Transverse colon (tissue), 4 donors: Measurements from ENCODE around the gene KMT2A. TPM values are rescaled to one million over a fixed set of nuclear protein-coding genes. Genes with fewer than 3 reads are reported as not detected.

ENCODE experiments used
- DNase-seq: peaks from one replicate; pipeline ENCODE4 v3.0.0-alpha.2; 2019
- H3K27ac ChIP-seq, 4 donors: fragments of 200-600 bp; sonication (generic); 2 replicates each; pipeline ENCODE4 v1.5.1; 2016 to 2018; ENCODE audit warnings: inconsistent platforms in 4 of 4
- H3K27me3 ChIP-seq: fragments of 200-600 bp; sonication (generic); 2 replicates; pipeline ENCODE4 v1.5.1; 2017; ENCODE audit warnings: inconsistent platforms
- H3K36me3 ChIP-seq, 4 donors: fragments of 200-600 bp; sonication (generic); 2 replicates each; pipeline ENCODE4 v1.5.1; 2017 to 2019; ENCODE audit warnings: inconsistent platforms in 4 of 4
- H3K4me1 ChIP-seq, 4 donors: fragments of 200-600 bp; sonication (generic); 2 replicates each; pipeline ENCODE4 v1.5.1; 2017 to 2020; ENCODE audit warnings: inconsistent platforms in 4 of 4
- H3K4me3 ChIP-seq, 4 donors: fragments of 200-600 bp; sonication (generic); 1 replicate in 1 of 4; 2 replicates in 3 of 4; pipeline versions ENCODE4 v1.5.1 to v1.6.1; 2017 to 2019; ENCODE audit warnings: inconsistent platforms in 4 of 4
- H3K9me3 ChIP-seq, 2 donors: fragments of 200-600 bp; sonication (generic); 2 replicates each; pipeline ENCODE4 v1.5.1; 2017 to 2019; ENCODE audit warnings: inconsistent platforms in 2 of 2
- EP300 ChIP-seq: sonication (generic); formaldehyde crosslinking; IDR thresholded peaks from one replicate; pipeline ENCODE4 v1.6.1; 2017; ENCODE audit warnings: antibody characterized with exemption, low read depth
- POLR2A ChIP-seq: fragments of 450-650 bp; IDR thresholded peaks from one replicate; pipeline ENCODE4 v1.6.1; 2016; ENCODE audit warnings: antibody characterized with exemption, mild to moderate bottlenecking, moderate library complexity
- POLR2AphosphoS5 ChIP-seq, 3 donors: sonication (generic); formaldehyde crosslinking; IDR thresholded peaks; one replicate each; pipeline ENCODE4 v1.6.1; 2016; ENCODE audit warnings: antibody characterized with exemption in 3 of 3
- WGBS, 2 donors: methylation state at CpG; one replicate each; pipeline ENCODE4 v1.1.5; 2018; ENCODE audit warnings: low coverage in 1 of 2; 5-methylcytosine and 5-hydroxymethylcytosine counted together
- in situ Hi-C, 4 donors: fragments of 200-750 bp; cut with MboI; loops; one replicate each; pipeline versions ENCODE4 v1.15.0 to v1.15.1; 2017; ENCODE audit warnings: low sequenced_read_pairs in 3 of 4, low pct_ligation_motif_present in 1 of 4, low pct_unique_long_range_greater_than_20kb in 1 of 4
- intact Hi-C: fragments of 100-400 bp; cut with DNase I; formaldehyde crosslinking; loops from one replicate; pipeline ENCODE4 v1.15.1; 2023; ENCODE audit warnings: low total_unique reads
- total RNA-seq, 4 donors: library from RNA; depleted of rRNA; stranded (reverse); fragments of >200 nt; gene quantifications; one replicate each; pipeline ENCODE4 v1.1.0, GENCODE V29; 2016
- TF ChIP-seq, protein P1 (sequence below), 5 experiments: fragments of 200-600 bp in 3 of 5; fragments of 450-650 bp in 2 of 5; sonication (generic) in 3 of 5; IDR thresholded peaks; 1 replicate in 2 of 5; 2 replicates in 3 of 5; pipeline ENCODE4 v1.5.1; 2016 to 2017; ENCODE audit warnings: antibody characterized with exemption in 5 of 5, inconsistent platforms in 3 of 5, mild to moderate bottlenecking in 2 of 5, moderate library complexity in 1 of 5

Gene KMT2A
- total RNA-seq, 4 donors from 2014 or later: 51.1 to 120 (median 75.5) TPM

DNA sequence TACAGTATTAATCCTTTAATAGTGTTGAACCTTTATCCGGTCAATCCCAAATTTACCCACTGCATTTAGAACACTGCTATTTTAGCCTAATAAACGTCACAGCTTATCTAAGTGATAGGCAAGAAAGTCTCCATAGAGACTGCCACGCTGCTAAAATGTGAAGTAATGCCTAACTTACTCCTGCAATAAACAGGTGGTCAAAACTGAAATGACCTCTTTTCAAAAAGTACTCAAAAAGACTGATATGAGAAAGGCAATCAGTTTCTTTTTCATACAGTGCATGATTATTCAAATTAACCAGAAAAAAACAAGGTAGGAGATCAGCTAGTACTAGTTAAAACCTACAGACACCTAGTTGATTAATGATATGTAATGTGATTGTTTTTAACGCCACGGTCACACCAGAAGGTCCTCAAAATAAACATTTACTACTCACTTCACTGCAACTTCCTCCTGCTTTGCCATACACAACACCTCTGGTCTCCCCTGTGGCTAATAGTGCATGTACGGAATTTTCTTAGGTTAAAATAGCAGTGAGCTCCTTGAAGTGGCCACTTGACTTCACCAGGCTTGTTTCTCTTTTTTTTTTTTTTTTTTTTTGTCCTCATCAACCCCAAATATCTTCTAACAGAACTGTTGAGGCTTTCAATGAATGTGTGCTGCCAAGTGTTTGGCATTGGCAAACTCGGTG is 26.1 kb upstream of the KMT2A start:
- in situ Hi-C loops (no loop called here), intact Hi-C loops (no loop called here)
- Histone ChIP-seq H3K36me3 (peaks cover 0 to 32% (median 10%) of the 10 kb centered on the region in 4 donors), H3K9me3 (no peaks in the 10 kb centered on the region), H3K27me3 (no peaks in the 10 kb centered on the region), H3K4me1 (peaks cover 0 to 8% (median 4%) of the 10 kb centered on the region in 4 donors), H3K4me3 (no peak overlapping the region), H3K27ac (peak overlapping the region in 1 of 4 donors; percentile 57)
- no peak for DNase-seq
- WGBS, 2 donors: 70 to 81% methylated on average over 5 to 7 of the region's 7 CpGs
- TF ChIP-seq, protein P1, sequence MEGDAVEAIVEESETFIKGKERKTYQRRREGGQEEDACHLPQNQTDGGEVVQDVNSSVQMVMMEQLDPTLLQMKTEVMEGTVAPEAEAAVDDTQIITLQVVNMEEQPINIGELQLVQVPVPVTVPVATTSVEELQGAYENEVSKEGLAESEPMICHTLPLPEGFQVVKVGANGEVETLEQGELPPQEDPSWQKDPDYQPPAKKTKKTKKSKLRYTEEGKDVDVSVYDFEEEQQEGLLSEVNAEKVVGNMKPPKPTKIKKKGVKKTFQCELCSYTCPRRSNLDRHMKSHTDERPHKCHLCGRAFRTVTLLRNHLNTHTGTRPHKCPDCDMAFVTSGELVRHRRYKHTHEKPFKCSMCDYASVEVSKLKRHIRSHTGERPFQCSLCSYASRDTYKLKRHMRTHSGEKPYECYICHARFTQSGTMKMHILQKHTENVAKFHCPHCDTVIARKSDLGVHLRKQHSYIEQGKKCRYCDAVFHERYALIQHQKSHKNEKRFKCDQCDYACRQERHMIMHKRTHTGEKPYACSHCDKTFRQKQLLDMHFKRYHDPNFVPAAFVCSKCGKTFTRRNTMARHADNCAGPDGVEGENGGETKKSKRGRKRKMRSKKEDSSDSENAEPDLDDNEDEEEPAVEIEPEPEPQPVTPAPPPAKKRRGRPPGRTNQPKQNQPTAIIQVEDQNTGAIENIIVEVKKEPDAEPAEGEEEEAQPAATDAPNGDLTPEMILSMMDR (IDR thresholded peaks at IDR 0.05): no peak
- TF ChIP-seq POLR2A (no peak), POLR2AphosphoS5 (IDR thresholded peaks at IDR 0.05) (no peak), EP300 (no peak)

GRCh38 chr11:118411530-118411929 is 24.8 kb upstream of the KMT2A start:
- H3K4me3 ChIP-seq: no peak overlapping the region
- H3K9me3 ChIP-seq: no peaks in the 10 kb centered on the region
- peaks cover 0 to 16% (median 6%) of the 10 kb centered on the region in 4 donors for H3K4me1 ChIP-seq
- intact Hi-C loops: no loop called here
- peak overlapping the region in 1 of 4 donors; percentile 57 for H3K27ac ChIP-seq
- in situ Hi-C loops: no loop called here
- DNase-seq: no peak
- WGBS, 2 donors: 20 to 44% methylated on average over 1 to 4 of the region's 4 CpGs
- no peaks in the 10 kb centered on the region for H3K27me3 ChIP-seq
- H3K36me3 ChIP-seq: peaks cover 0 to 32% (median 10%) of the 10 kb centered on the region in 4 donors
- no peak for TF ChIP-seq EP300
- TF ChIP-seq POLR2AphosphoS5 (IDR thresholded peaks at IDR 0.05): no peak
- no peak for TF ChIP-seq POLR2A
- TF ChIP-seq, protein P1 (IDR thresholded peaks at IDR 0.05): no peak

GRCh38 chr11:118412921-118413320 is 23.4 kb upstream of the KMT2A start:
- intact Hi-C loops: no loop called here
- in situ Hi-C loops: no loop called here
- Histone ChIP-seq H3K27me3 (no peaks in the 10 kb centered on the region), H3K36me3 (peaks cover 0 to 21% (median 5%) of the 10 kb centered on the region in 4 donors), H3K4me1 (peaks cover 0 to 16% (median 6%) of the 10 kb centered on the region in 4 donors), H3K27ac (no peak overlapping the region), H3K4me3 (no peak overlapping the region), H3K9me3 (no peaks in the 10 kb centered on the region)
- TF ChIP-seq POLR2A: no peak
- no peak for TF ChIP-seq POLR2AphosphoS5 (IDR thresholded peaks at IDR 0.05)
- TF ChIP-seq, protein P1 (IDR thresholded peaks at IDR 0.05): no peak
- TF ChIP-seq EP300: no peak
- 55 to 60% methylated on average over 1 of the region's 1 CpG for WGBS, 2 donors
- no peak for DNase-seq

- DNase-seq: no peak
- Histone ChIP-seq H3K27ac (peak overlapping the region in 2 of 4 donors; percentile 23 to 26), H3K27me3 (no peaks in the 10 kb centered on the region), H3K9me3 (no peaks in the 10 kb centered on the region), H3K4me3 (no peak overlapping the region), H3K4me1 (peaks cover 3 to 26% (median 6%) of the 10 kb centered on the region in 4 donors), H3K36me3 (peaks cover 0 to 5% (median under 1%) of the 10 kb centered on the region in 4 donors)
- no peak for TF ChIP-seq POLR2AphosphoS5 (IDR thresholded peaks at IDR 0.05)
- TF ChIP-seq, protein P1 (IDR thresholded peaks at IDR 0.05): no peak
- TF ChIP-seq EP300: no peak
- no peak for TF ChIP-seq POLR2A
- 73% methylated on average over 8 of the region's 8 CpGs for WGBS, 2 donors
- in situ Hi-C loops: no loop called here
- intact Hi-C loops: no loop called here
Measured at GRCh38 chr11:118415062-118415738, 21.1 kb upstream of the KMT2A start.
